Measurements from ENCODE around the gene EVC2.

EVC2 gene

GRCh38 chr4:5658974-5659373 lies 49.4 kb downstream of the EVC2 start:
- H2AFZ ChIP-seq (ENCODE audit: low read depth, low read length): no peak overlapping the region
- no peaks in the 10 kb centered on the region for H3K79me2 ChIP-seq (ENCODE audit: low read length)
- H3K27ac ChIP-seq (ENCODE audit: low read length): no peak overlapping the region
- H3K4me1 ChIP-seq (ENCODE audit: low read length): no peaks in the 10 kb centered on the region
- no peak overlapping the region for H3K4me3 ChIP-seq (ENCODE audit: low read length)
- no peak overlapping the region for H3K4me2 ChIP-seq (ENCODE audit: low read length)
- TF ChIP-seq CTCF (IDR thresholded peaks at IDR 0.05; ENCODE audit: low read depth, low read length) (no peak), EZH2phosphoT487 (IDR thresholded peaks at IDR 0.05; ENCODE audit: low read depth) (no peak)
- no peaks in the 10 kb centered on the region for H4K20me1 ChIP-seq (ENCODE audit: insufficient read depth, low read length)
- no peaks in the 10 kb centered on the region for H3K27me3 ChIP-seq (ENCODE audit: low read depth, low read length)
- no peaks in the 10 kb centered on the region for H3K9me3 ChIP-seq (ENCODE audit: insufficient read depth, low read length)
- H3K9ac ChIP-seq (ENCODE audit: low read length): no peak overlapping the region
- H3K36me3 ChIP-seq (replicated peaks; ENCODE audit: low read depth, low read length): peaks cover 34% of the 10 kb centered on the region

GRCh38 chr4:5656415-5656814 lies 51.9 kb downstream of the EVC2 start:
- no peak overlapping the region for H3K9ac ChIP-seq (ENCODE audit: low read length)
- no peak overlapping the region for H3K4me3 ChIP-seq (ENCODE audit: low read length)
- no peak overlapping the region for H3K27ac ChIP-seq (ENCODE audit: low read length)
- no peaks in the 10 kb centered on the region; the same call in 1 of the 2 replicates for H4K20me1 ChIP-seq (ENCODE audit: insufficient read depth, low read length)
- peaks cover 29% of the 10 kb centered on the region for H3K36me3 ChIP-seq (replicated peaks; ENCODE audit: low read depth, low read length)
- H3K27me3 ChIP-seq (ENCODE audit: low read depth, low read length): no peaks in the 10 kb centered on the region
- no peak for TF ChIP-seq CTCF (IDR thresholded peaks at IDR 0.05; ENCODE audit: low read depth, low read length)
- TF ChIP-seq EZH2phosphoT487 (IDR thresholded peaks at IDR 0.05; ENCODE audit: low read depth): no peak
- H3K79me2 ChIP-seq (ENCODE audit: low read length): no peaks in the 10 kb centered on the region
- H3K4me1 ChIP-seq (ENCODE audit: low read length): no peaks in the 10 kb centered on the region
- H2AFZ ChIP-seq (ENCODE audit: low read depth, low read length): no peak overlapping the region
- no peaks in the 10 kb centered on the region for H3K9me3 ChIP-seq (ENCODE audit: insufficient read depth, low read length)
- no peak overlapping the region for H3K4me2 ChIP-seq (ENCODE audit: low read length)

GRCh38 chr4:5654791-5655190 lies 53.6 kb downstream of the EVC2 start:
- no peaks in the 10 kb centered on the region for H3K9me3 ChIP-seq (ENCODE audit: insufficient read depth, low read length)
- no peaks in the 10 kb centered on the region for H3K4me1 ChIP-seq (ENCODE audit: low read length)
- no peak overlapping the region for H3K4me3 ChIP-seq (ENCODE audit: low read length)
- H4K20me1 ChIP-seq (ENCODE audit: insufficient read depth, low read length): no peaks in the 10 kb centered on the region; the same call in 1 of the 2 replicates
- H3K4me2 ChIP-seq (ENCODE audit: low read length): no peak overlapping the region
- H3K27ac ChIP-seq (ENCODE audit: low read length): no peak overlapping the region
- H3K36me3 ChIP-seq (replicated peaks; ENCODE audit: low read depth, low read length): peaks cover 21% of the 10 kb centered on the region
- TF ChIP-seq EZH2phosphoT487 (IDR thresholded peaks at IDR 0.05; ENCODE audit: low read depth): no peak
- TF ChIP-seq CTCF (IDR thresholded peaks at IDR 0.05; ENCODE audit: low read depth, low read length): no peak
- H2AFZ ChIP-seq (ENCODE audit: low read depth, low read length): no peak overlapping the region
- H3K79me2 ChIP-seq (ENCODE audit: low read length): no peaks in the 10 kb centered on the region
- no peaks in the 10 kb centered on the region for H3K27me3 ChIP-seq (ENCODE audit: low read depth, low read length)
- H3K9ac ChIP-seq (ENCODE audit: low read length): no peak overlapping the region

GRCh38 chr4:5651089-5651488 lies 57.3 kb downstream of the EVC2 start:
- H3K36me3 ChIP-seq (replicated peaks; ENCODE audit: low read depth, low read length): peaks cover 12% of the 10 kb centered on the region
- H3K9me3 ChIP-seq (ENCODE audit: insufficient read depth, low read length): no peaks in the 10 kb centered on the region
- H3K4me2 ChIP-seq (ENCODE audit: low read length): no peak overlapping the region
- H3K27ac ChIP-seq (ENCODE audit: low read length): no peak overlapping the region
- no peak overlapping the region for H3K9ac ChIP-seq (ENCODE audit: low read length)
- no peak for TF ChIP-seq CTCF (IDR thresholded peaks at IDR 0.05; ENCODE audit: low read depth, low read length)
- no peak for TF ChIP-seq EZH2phosphoT487 (IDR thresholded peaks at IDR 0.05; ENCODE audit: low read depth)
- no peaks in the 10 kb centered on the region for H3K27me3 ChIP-seq (ENCODE audit: low read depth, low read length)
- no peaks in the 10 kb centered on the region; the same call in 1 of the 2 replicates for H4K20me1 ChIP-seq (ENCODE audit: insufficient read depth, low read length)
- no peak overlapping the region for H3K4me3 ChIP-seq (ENCODE audit: low read length)
- no peaks in the 10 kb centered on the region for H3K4me1 ChIP-seq (ENCODE audit: low read length)
- H2AFZ ChIP-seq (ENCODE audit: low read depth, low read length): no peak overlapping the region
- no peaks in the 10 kb centered on the region for H3K79me2 ChIP-seq (ENCODE audit: low read length)

All from OCI-LY3 (cell line).